HepG2 (cell line): Measurements from ENCODE around the gene MLLT1. TPM values are rescaled to one million over a fixed set of nuclear protein-coding genes. Genes with fewer than 3 reads are reported as not detected.

ENCODE experiments used
- ATAC-seq: fragments of 200-7000 bp; cut with Tn5 transposase; 3 replicates; pipeline ENCODE4 v1.9.1; 2020; ENCODE audit warnings: mild to moderate bottlenecking, moderate library complexity
- BruUV-seq: library from RNA; stranded (reverse); fragments of 400-500 nt; replicated peaks from 2 replicates; lab custom pipeline; 2021; lab: Mats Ljungman, UMichigan
- CTCF ChIA-PET: fragments of 300-600 bp; formaldehyde crosslinking; extraction: SDS; loops from one replicate; lab custom pipeline; 2021; ENCODE audit warnings: low total read pairs, inconsistent platforms, low intra/inter-chr PET ratio; lab: Yijun Ruan, JAX
- POLR2A ChIA-PET: fragments of 350-600 bp; sonication (Branson Sonifier 250); formaldehyde crosslinking; loops from one replicate; lab custom pipeline; 2020; ENCODE audit warnings: antibody characterized with exemption, inconsistent platforms; lab: Yijun Ruan, JAX
- DNase-seq: peaks from one replicate; pipeline ENCODE4 v3.0.0-alpha.2; 2015; ENCODE audit warnings: low spot score
- FAIRE-seq: peaks from 3 replicates; lab custom pipeline; 2011; peaks lifted over from hg19 to GRCh38; lab: Jason Lieb, UNC
- H2AFZ ChIP-seq: one replicate; pipeline ENCODE4 v1.6.1; 2011; ENCODE audit warnings: low read length, inconsistent platforms
- H3K27ac ChIP-seq: fragments of 300-600 bp; 3 replicates; pipeline ENCODE4 v1.8.0; 2011; ENCODE audit warnings: mixed run types, mild to moderate bottlenecking, mixed read lengths, low read length, inconsistent platforms; ENCODE audit not compliant: insufficient read depth; ENCODE audit errors: extremely low read length
- H3K27me3 ChIP-seq, 2 experiments: fragments of 200-600 bp in 1 of 2; 2 replicates in 1 of 2; 3 replicates in 1 of 2; pipeline versions ENCODE4 v1.6.0 to v1.8.0; 2011; ENCODE audit warnings: low read length in 2 of 2, mild to moderate bottlenecking in 2 of 2, moderate library complexity in 2 of 2, inconsistent platforms in 1 of 2; ENCODE audit not compliant: insufficient read depth in 2 of 2, control insufficient read depth in 1 of 2
- H3K36me3 ChIP-seq, 2 experiments: fragments of 200-600 bp in 1 of 2; replicated peaks in 1 of 2; 2 replicates in 1 of 2; 3 replicates in 1 of 2; pipeline versions ENCODE4 v1.5.1 to v1.8.0; 2011; ENCODE audit warnings: low read length in 2 of 2, inconsistent platforms in 1 of 2; ENCODE audit not compliant: insufficient read depth in 2 of 2, control insufficient read depth in 1 of 2
- H3K4me1 ChIP-seq: 2 replicates; pipeline ENCODE4 v1.5.1; 2012; ENCODE audit warnings: low read length, inconsistent platforms; ENCODE audit not compliant: insufficient read depth
- H3K4me2 ChIP-seq: 2 replicates; pipeline ENCODE4 v1.6.0; 2011; ENCODE audit warnings: low read depth, low read length, inconsistent platforms
- H3K4me3 ChIP-seq, 3 experiments: fragments of 200-600 bp in 1 of 3; sonication (generic), shearing (Covaris generic) in 1 of 3; replicated peaks in 1 of 3; 2 replicates each; pipeline ENCODE4 v1.5.1; 2011 to 2016; ENCODE audit warnings: low read length in 3 of 3, inconsistent platforms in 2 of 3, low read depth in 2 of 3, mild to moderate bottlenecking in 2 of 3, control low read depth in 1 of 3, mixed read lengths in 1 of 3; ENCODE audit not compliant: insufficient read depth in 1 of 3
- H3K79me2 ChIP-seq: one replicate; pipeline ENCODE4 v1.6.1; 2011; ENCODE audit warnings: low read length, inconsistent platforms; ENCODE audit not compliant: insufficient read depth
- H3K9ac ChIP-seq: 2 replicates; pipeline ENCODE4 v1.6.0; 2011; ENCODE audit warnings: mild to moderate bottlenecking, low read depth, low read length, inconsistent platforms; ENCODE audit not compliant: insufficient read depth
- H3K9me3 ChIP-seq: 2 replicates; pipeline ENCODE4 v1.5.1; 2012; ENCODE audit warnings: mild to moderate bottlenecking, low read length
- H4K20me1 ChIP-seq: 2 replicates; pipeline ENCODE4 v1.6.0; 2011; ENCODE audit warnings: inconsistent platforms, mild to moderate bottlenecking, low read length, moderate library complexity; ENCODE audit not compliant: insufficient read depth
- ATF6 ChIP-seq: sonication (generic); formaldehyde crosslinking; conservative IDR thresholded peaks from 2 replicates; pipeline ENCODE4 v1.4.0; 2020; ENCODE audit warnings: missing genetic modification reagents
- GPN1 ChIP-seq: sonication (generic); formaldehyde crosslinking; IDR thresholded peaks from 2 replicates; pipeline ENCODE4 v1.5.1; 2020; ENCODE audit warnings: missing genetic modification reagents, borderline replicate concordance
- HHEX ChIP-seq: IDR thresholded peaks from 2 replicates; pipeline ENCODE4 v1.6.1; 2016; ENCODE audit warnings: control low read depth
- MXD3 ChIP-seq: IDR thresholded peaks from 2 replicates; pipeline ENCODE4 v1.6.1; 2016; ENCODE audit warnings: mild to moderate bottlenecking, missing biosample characterization, missing genetic modification reagents
- NPAS2 ChIP-seq: sonication (generic); formaldehyde crosslinking; IDR thresholded peaks from 2 replicates; pipeline ENCODE4 v1.8.0; 2022; ENCODE audit warnings: mild to moderate bottlenecking, missing genetic modification reagents, borderline replicate concordance
- PCBP2 ChIP-seq: fragments of 200-400 bp; formaldehyde crosslinking; optimal IDR thresholded peaks from 2 replicates; pipeline ENCODE3; 2018; ENCODE audit warnings: low read length, low read depth; ENCODE audit not compliant: poor library complexity, severe bottlenecking
- PHB2 ChIP-seq: fragments of 450-650 bp; IDR thresholded peaks from 2 replicates; pipeline ENCODE4 v1.6.1; 2018; ENCODE audit not compliant: partially characterized antibody
- RBFOX2 ChIP-seq: fragments of 200-400 bp; formaldehyde crosslinking; IDR thresholded peaks from 2 replicates; pipeline ENCODE4 v1.6.1; 2017; ENCODE audit warnings: low read depth, mild to moderate bottlenecking, low read length
- ZEB1 ChIP-seq: IDR thresholded peaks from 2 replicates; pipeline ENCODE4 v1.6.1; 2012; ENCODE audit warnings: mild to moderate bottlenecking, low read depth, inconsistent platforms; ENCODE audit not compliant: insufficient replicate concordance
- ZFP1 ChIP-seq: IDR thresholded peaks from 2 replicates; pipeline ENCODE4 v1.6.1; 2016
- ZFP91 ChIP-seq: sonication (generic); formaldehyde crosslinking; IDR thresholded peaks from 2 replicates; pipeline ENCODE4 v1.9.0; 2022; ENCODE audit warnings: missing genetic modification reagents, mild to moderate bottlenecking, borderline replicate concordance
- ZNF501 ChIP-seq: sonication (generic); formaldehyde crosslinking; IDR thresholded peaks from 2 replicates; pipeline ENCODE4 v1.5.1; 2020; ENCODE audit warnings: mild to moderate bottlenecking, moderate library complexity, missing genetic modification reagents
- ZNF580 ChIP-seq: IDR thresholded peaks from 2 replicates; pipeline ENCODE4 v1.6.1; 2016; ENCODE audit warnings: low read depth, borderline replicate concordance
- ZSCAN25 ChIP-seq: sonication (generic); formaldehyde crosslinking; IDR thresholded peaks from 2 replicates; pipeline ENCODE4 v1.8.0; 2022; ENCODE audit warnings: mild to moderate bottlenecking, missing genetic modification reagents
- WGBS: methylation state at CpG from one replicate; pipeline ENCODE4 v1.1.6; 2017; ENCODE audit warnings: low lambda C conversion rate; 5-methylcytosine and 5-hydroxymethylcytosine counted together
- in situ Hi-C: cut with HindIII; loops from 2 replicates; pipeline ENCODE4 v1.10.0; 2017; ENCODE audit warnings: low pct_unique_long_range_greater_than_20kb; ENCODE audit not compliant: extremely low pct_ligation_motif_present
- intact Hi-C: fragments of 100-400 bp; cut with micrococcal nuclease; formaldehyde crosslinking; loops from one replicate; pipeline ENCODE4 v1.10.0; 2022; ENCODE audit not compliant: unreplicated experiment
- polyA plus RNA-seq, 8 experiments: library from polyadenylated mRNA; depleted of rRNA in 3 of 8; stranded (reverse) in 7 of 8; unstranded in 1 of 8; fragments of >200 nt; fragmentation: Illumina TruSeq in 4 of 8; extraction: Trizol in 4 of 8; gene quantifications; 2 replicates each; pipeline versions ENCODE4 v1.2.1 to v1.2.3, GENCODE V29; 2011 to 2016; ENCODE audit warnings: low read depth in 4 of 8, missing spikeins in 1 of 8, mixed read lengths in 1 of 8; ENCODE audit not compliant: insufficient read depth in 1 of 8
- total RNA-seq, 5 experiments: library from RNA; depleted of rRNA; stranded (reverse); fragments of >200 nt; fragmentation: Illumina TruSeq; extraction: Trizol; gene quantifications; 2 replicates each; pipeline ENCODE4 v1.2.3, GENCODE V29; 2016; ENCODE audit warnings: low read depth in 1 of 5

The MLLT1 gene
- total and polyA plus RNA-seq, 2 of the 13 experiments (the other 11 are each of a cell fraction or from before 2014, with no cell fraction given) = 11.7 to 12.2 TPM

- DNase-seq (no peak), FAIRE-seq (no peak), ATAC-seq (no peak)
- Histone ChIP-seq H3K4me1 (peaks cover 70% of the 10 kb centered on the region), H3K9me3 (no peaks in the 10 kb centered on the region), H4K20me1 (peaks cover 14% of the 10 kb centered on the region; the same call in 1 of the 2 replicates), H3K4me3 (no peak overlapping the region), H3K79me2 (peaks cover 58% of the 10 kb centered on the region), H3K36me3 (peaks cover 17 to 41% of the 10 kb centered on the region in 2 experiments), H3K27me3 (no peaks in the 10 kb centered on the region), H2AFZ (no peak overlapping the region), H3K27ac (no peak overlapping the region), H3K4me2 (no peak overlapping the region), H3K9ac (no peak overlapping the region)
- POLR2A ChIA-PET = no interaction called here
- CTCF ChIA-PET = no interaction called here
- no TSS peak for BruUV-seq
- in situ Hi-C loops (no loop called here), intact Hi-C loops (no loop called here)
- 95% methylated on average over 17 of the region's 17 CpGs for WGBS
- no peak for TF ChIP-seq ZFP1
- no peak for TF ChIP-seq HHEX (CRISPR knock-in tag)
- no peak for TF ChIP-seq ZFP91 (CRISPR knock-in tag)
- no peak for TF ChIP-seq ZNF580 (CRISPR knock-in tag)
- TF ChIP-seq ATF6 (CRISPR knock-in tag) = no peak
- TF ChIP-seq NPAS2 (CRISPR knock-in tag) = no peak
- no peak for TF ChIP-seq RBFOX2
- TF ChIP-seq GPN1 (CRISPR knock-in tag) = no peak
- no peak for TF ChIP-seq ZSCAN25 (CRISPR knock-in tag)
- no peak for TF ChIP-seq PHB2
- no peak for TF ChIP-seq ZEB1
- TF ChIP-seq MXD3 (CRISPR knock-in tag) = no peak
- TF ChIP-seq PCBP2 = no peak
- no peak for TF ChIP-seq ZNF501
Measured at GRCh38 chr19:6270822-6271221, 9.0 kb downstream of the MLLT1 start.
